Transverse colon (tissue), 4 donors: ENCODE data around the gene SQSTM1.

Experiments used
- CTCF ChIP-seq, 5 experiments: fragments of 200-600 bp in 3 of 5; fragments of 450-650 bp in 2 of 5; sonication (generic) in 3 of 5; IDR thresholded peaks; 1 replicate in 2 of 5; 2 replicates in 3 of 5; pipeline ENCODE4 v1.5.1; 2016 to 2017; ENCODE audit warnings: antibody characterized with exemption in 5 of 5, inconsistent platforms in 3 of 5, mild to moderate bottlenecking in 2 of 5, moderate library complexity in 1 of 5
- EP300 ChIP-seq: sonication (generic); formaldehyde crosslinking; IDR thresholded peaks from one replicate; pipeline ENCODE4 v1.6.1; 2017; ENCODE audit warnings: antibody characterized with exemption, low read depth
- POLR2A ChIP-seq: fragments of 450-650 bp; IDR thresholded peaks from one replicate; pipeline ENCODE4 v1.6.1; 2016; ENCODE audit warnings: antibody characterized with exemption, mild to moderate bottlenecking, moderate library complexity
- POLR2AphosphoS5 ChIP-seq, 3 donors: sonication (generic); formaldehyde crosslinking; IDR thresholded peaks; one replicate each; pipeline ENCODE4 v1.6.1; 2016; ENCODE audit warnings: antibody characterized with exemption in 3 of 3

GRCh38 chr5:179879003-179879689 is 58.4 kb downstream of the SQSTM1 start:
- TF ChIP-seq POLR2AphosphoS5 (IDR thresholded peaks at IDR 0.05) (no peak), CTCF (IDR thresholded peaks at IDR 0.05) (no peak), EP300 (no peak), POLR2A (no peak)
